ENCODE results near the gene TPM1. TPM values are rescaled to one million over a fixed set of nuclear protein-coding genes. Genes with fewer than 3 reads are reported as not detected.

Gene TPM1
- total RNA-seq, 1 experiment from 2014 or later, result 22.5 TPM

GRCh38 chr15:63069616-63070090 is 27.1 kb downstream of the TPM1 start:
- DNase-seq (ENCODE audit: low read depth, low spot score) (no peak), ATAC-seq (no peak)
- no peaks in the 10 kb centered on the region for H3K9me3 ChIP-seq (ENCODE audit: control insufficient read depth in 1 of 2, insufficient read depth in 1 of 2, low read depth in 1 of 2, low read length in 2 of 2)
- no peaks in the 10 kb centered on the region for H3K4me1 ChIP-seq (ENCODE audit: control insufficient read depth in 1 of 2, insufficient read depth in 2 of 2, low read length in 2 of 2)
- no peaks in the 10 kb centered on the region for H3K9me2 ChIP-seq (ENCODE audit: insufficient read depth)
- no peak overlapping the region for H3K27ac ChIP-seq (ENCODE audit: low read depth, low read length)
- H3K79me2 ChIP-seq (ENCODE audit: insufficient read depth, low read length), result no peaks in the 10 kb centered on the region
- no peak overlapping the region for H2AFZ ChIP-seq (ENCODE audit: low read depth, low read length, poor library complexity, severe bottlenecking)
- ChIA-PET POLR2A (no interaction called here), CTCF (no interaction called here), RAD21 (ENCODE audit: low non-redundant PET in 1 of 2, low total read pairs in 2 of 2, uncharacterized antibody in 2 of 2, unreplicated experiment in 2 of 2) (no interaction called here)
- BruUV-seq (replicated peaks), result no TSS peak
- H3K9ac ChIP-seq (ENCODE audit: low read length), result no peak overlapping the region
- no peak overlapping the region for H3K4me2 ChIP-seq (ENCODE audit: low read length)
- intact Hi-C loops (cut with micrococcal nuclease), result no loop called here
- TF ChIP-seq SRF (IDR thresholded peaks at IDR 0.05; ENCODE audit: low read depth) (no peak), SIN3A (IDR thresholded peaks at IDR 0.05; ENCODE audit: low read depth) (no peak), POLR2A (IDR thresholded peaks at IDR 0.05; ENCODE audit: borderline replicate concordance, extremely low read depth, insufficient read depth, insufficient read length) (no peak), ELF1 (IDR thresholded peaks at IDR 0.05; ENCODE audit: borderline replicate concordance, low read depth) (no peak), EZH2 (IDR thresholded peaks at IDR 0.05) (no peak), SP1 (IDR thresholded peaks at IDR 0.05; ENCODE audit: low read depth) (no peak), REST (IDR thresholded peaks at IDR 0.05; ENCODE audit: low read depth) (no peak), CBX3 (IDR thresholded peaks at IDR 0.05; ENCODE audit: low read depth) (no peak), EZH2phosphoT487 (IDR thresholded peaks at IDR 0.05; ENCODE audit: borderline replicate concordance) (no peak), YY1 (IDR thresholded peaks at IDR 0.05; ENCODE audit: extremely low read depth, insufficient replicate concordance, low read depth, low read length) (no peak), CEBPB (IDR thresholded peaks at IDR 0.05; ENCODE audit: low read depth) (no peak), TCF7L2 (IDR thresholded peaks at IDR 0.05; ENCODE audit: borderline replicate concordance, extremely low read depth, insufficient read depth, insufficient read length) (no peak), POLR2AphosphoS5 (IDR thresholded peaks at IDR 0.05; ENCODE audit: low read depth, low read length) (no peak), RAD21 (IDR thresholded peaks at IDR 0.05; ENCODE audit: low read depth) (no peak), EGR1 (IDR thresholded peaks at IDR 0.05; ENCODE audit: low read depth) (no peak), ZBTB33 (IDR thresholded peaks at IDR 0.05; ENCODE audit: extremely low read depth, insufficient replicate concordance, low read length) (no peak), MAX (IDR thresholded peaks at IDR 0.05) (no peak)
- H3K4me3 ChIP-seq (replicated peaks in 1 of 2; ENCODE audit: low read depth in 1 of 2, low read length in 2 of 2), result no peak overlapping the region
- no peaks in the 10 kb centered on the region; a peak in 1 of 4 replicates for H3K36me3 ChIP-seq (ENCODE audit: control insufficient read depth in 1 of 2, insufficient read depth in 2 of 2, low read length in 2 of 2)
- no peaks in the 10 kb centered on the region for H3K27me3 ChIP-seq (ENCODE audit: insufficient read depth, low read length)
- no peaks in the 10 kb centered on the region for H4K20me1 ChIP-seq (ENCODE audit: insufficient read depth)

Data from HCT116 (cell line).